Measurements from ENCODE around the gene HNRNPF. TPM values are rescaled to one million over a fixed set of nuclear protein-coding genes. Genes with fewer than 3 reads are reported as not detected.
"Not testable (repeated sequence)": the region's sequence is repeated elsewhere in the genome, so short reads cannot be mapped to it uniquely, and the experiment has no call there.

The HNRNPF gene
- polyA plus RNA-seq, 3 donors, result 207 to 237 (median 223) TPM

DNA sequence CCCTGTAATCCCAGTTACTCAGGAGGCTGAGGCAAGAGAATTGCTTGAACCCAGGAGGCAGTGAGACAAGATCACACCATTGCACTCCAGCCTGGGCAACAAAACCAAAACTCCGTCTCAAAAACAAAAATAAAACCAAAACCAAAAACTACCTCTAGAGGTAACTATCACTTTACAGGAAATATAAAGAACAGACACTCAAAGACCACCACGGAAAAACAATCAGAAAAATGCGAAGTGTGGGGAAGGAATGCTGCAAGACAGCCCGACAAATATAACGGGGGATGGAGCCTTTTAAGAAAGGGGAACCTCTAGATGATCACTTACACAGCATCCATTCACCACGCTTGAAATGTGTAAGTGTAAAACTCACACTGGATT is 4.3 kb downstream of the HNRNPF start:
- no peak for DNase-seq

GRCh38 chr10:43403911-43404703 is 4.9 kb downstream of the HNRNPF start:
- DNase-seq, result no peak

DNA sequence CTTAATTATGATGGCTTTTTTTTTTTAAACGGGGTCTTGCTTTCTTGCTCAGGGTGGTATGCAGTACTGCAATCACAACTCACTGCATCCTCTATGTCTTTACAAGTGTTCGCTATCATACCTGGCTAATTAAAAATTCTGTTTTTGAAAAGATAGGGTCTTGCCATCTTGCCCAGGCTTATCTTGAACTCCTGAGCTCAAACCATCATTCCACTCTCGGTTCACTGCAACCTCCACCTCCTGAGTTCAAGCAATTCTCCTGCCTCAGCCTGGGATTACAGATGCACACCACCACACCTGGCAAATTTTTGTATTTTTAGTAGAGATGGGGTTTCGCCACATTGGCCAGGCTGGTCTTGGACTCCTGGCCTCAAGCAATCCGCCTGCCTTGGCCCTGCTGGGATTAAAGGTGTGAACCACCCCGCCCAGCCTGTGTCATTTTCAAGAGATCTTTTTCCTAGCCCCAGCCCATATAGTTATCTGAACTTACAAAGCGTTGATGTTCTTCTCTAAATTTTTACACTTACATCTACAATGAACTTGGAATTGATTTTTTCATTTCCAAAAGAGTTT is 6.0 kb downstream of the HNRNPF start:
- no peak for DNase-seq

DNA sequence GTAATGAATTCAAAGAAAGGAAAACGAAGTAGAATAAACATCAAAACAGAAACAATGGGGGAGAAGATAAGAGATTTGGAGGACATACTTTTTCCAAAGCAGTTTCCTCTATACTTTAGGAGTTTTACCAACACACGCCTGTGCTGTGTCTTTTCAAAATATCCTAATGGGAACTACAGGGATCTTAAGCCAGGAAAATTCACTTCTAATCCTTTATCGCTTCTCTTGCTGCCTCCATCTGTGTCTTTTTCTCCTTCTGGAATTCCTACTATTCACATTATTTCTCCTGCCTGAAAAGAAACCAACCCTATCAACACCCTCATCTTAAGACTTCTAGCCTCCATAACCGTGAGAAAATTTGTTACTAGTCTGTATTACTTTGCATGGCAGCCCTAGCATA is 6.8 kb downstream of the HNRNPF start:
- no peak for DNase-seq

- no peak for DNase-seq
Observed at GRCh38 chr10:43401627-43402026, 7.4 kb downstream of the HNRNPF start.

- DNase-seq, result no peak
Observed at GRCh38 chr10:43399320-43400310, 9.4 kb downstream of the HNRNPF start.

DNA sequence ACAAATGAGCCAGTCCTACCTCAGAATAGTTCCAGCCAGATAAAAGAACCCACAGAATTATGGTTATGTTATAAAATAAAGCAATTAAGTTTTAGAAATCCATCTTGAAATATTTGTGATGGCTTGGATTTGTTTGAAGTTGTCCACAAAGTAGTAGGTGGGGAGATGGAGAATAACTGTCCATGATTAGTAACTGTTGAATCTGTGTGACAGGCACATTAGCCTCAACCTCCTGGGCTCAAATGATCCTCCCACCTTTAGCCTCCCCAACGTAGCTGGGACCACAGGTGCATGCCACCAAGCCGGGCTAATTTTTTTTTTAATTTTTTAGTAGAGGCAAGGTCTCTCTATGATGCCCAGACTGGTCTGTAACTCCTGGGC is 10.1 kb downstream of the HNRNPF start:
- DNase-seq, result no peak

DNA sequence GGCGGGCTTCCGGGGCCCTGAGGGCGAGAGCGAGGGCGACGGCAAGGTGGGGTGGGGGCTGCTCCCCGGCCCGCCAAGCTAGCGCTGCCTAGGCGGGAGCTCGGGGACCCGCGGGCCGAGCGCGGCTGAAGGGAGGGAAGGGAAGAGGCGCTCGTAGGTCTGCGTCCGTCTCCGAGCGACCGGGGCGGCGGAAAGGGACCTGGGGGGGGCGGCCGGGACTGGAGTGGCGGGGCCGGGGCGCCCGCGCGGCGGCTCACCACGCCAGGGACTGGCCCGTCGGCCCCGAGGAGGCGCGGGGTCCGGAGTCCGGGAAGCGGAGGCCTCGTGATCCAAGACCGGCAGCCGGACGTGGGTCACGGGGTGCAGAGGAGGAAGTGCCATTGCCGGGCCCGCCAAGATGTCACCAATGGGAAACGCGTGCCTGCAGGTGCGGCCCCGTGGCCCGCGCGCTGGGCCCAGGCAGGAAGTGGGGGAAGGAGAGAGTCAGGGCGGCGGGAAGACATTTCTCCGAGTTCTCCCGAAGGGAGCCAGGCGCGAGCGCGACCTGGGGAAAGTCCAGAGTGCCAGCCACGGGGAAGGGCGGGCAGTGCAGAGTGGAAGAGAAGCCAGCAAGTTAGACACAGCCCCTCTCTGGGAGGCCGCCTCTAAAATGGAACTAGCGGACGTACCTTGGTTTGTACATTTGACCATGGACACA is 11.9 kb downstream of the HNRNPF start:
- DNase-seq, result peak; percentile 89

DNA sequence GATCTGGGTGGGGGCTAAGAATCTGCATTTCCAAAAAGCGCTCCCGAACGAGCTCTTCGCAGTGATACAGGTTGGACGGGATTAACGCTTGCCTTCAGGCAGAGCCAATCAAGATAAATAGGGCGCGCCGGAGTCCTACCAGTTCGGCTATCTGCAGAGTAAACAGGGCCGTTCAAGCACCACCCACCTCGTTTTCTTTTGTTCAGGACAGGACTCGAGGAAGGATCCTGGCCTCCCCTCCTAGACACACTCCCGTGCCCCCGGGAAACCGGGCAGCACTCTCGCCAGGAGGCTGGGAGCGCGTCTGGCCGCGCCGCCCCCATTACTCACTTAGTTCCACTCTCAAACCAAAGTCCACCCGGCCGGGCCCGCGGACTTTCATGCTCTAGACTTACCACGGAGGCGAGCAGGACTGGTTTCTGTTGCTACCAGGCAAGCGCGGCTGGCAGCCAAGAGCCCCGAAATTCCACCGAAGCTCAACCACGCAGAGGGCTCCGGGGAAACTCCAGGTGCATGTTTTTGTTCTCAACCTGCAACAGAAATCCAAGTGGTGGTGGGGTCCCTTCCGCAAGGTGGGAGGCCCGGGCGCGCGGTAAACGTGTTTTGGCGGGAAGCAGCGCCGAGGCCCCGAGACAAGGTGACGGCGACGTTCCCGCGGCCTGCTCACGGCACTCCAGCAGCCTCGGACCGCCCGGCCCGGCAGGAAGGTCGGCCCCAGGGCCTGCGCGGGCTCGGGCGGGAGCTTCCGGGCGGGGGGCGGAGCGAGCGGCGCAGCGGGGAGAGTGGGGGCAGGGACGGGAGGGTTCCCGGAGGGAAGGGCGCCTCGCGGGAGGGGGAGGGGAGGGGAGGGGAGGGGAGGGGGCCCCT is 12.7 kb downstream of the HNRNPF start:
- DNase-seq, result peak; percentile 73

GRCh38 chr10:43395571-43396060 is 13.4 kb downstream of the HNRNPF start:
- DNase-seq, result no peak

DNA sequence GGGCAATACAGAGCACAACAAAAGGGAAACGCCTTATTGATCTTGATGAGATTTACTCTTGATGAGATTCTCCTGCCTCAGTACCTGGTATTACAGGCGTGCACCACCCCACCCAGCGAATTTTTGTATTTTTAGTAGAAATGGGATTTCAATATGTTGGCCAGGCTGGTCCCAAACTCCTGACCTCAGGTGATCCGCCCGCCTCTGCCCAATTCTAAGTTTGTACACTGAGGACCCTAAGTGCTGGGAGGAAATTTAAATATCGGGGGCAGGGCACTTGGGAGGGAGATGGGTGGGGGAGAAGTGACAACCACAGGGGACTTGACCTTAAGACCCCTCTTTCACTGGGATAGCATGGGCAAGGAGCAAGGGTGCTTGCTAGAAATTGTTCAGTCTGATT is 14.1 kb downstream of the HNRNPF start:
- no peak for DNase-seq

DNA sequence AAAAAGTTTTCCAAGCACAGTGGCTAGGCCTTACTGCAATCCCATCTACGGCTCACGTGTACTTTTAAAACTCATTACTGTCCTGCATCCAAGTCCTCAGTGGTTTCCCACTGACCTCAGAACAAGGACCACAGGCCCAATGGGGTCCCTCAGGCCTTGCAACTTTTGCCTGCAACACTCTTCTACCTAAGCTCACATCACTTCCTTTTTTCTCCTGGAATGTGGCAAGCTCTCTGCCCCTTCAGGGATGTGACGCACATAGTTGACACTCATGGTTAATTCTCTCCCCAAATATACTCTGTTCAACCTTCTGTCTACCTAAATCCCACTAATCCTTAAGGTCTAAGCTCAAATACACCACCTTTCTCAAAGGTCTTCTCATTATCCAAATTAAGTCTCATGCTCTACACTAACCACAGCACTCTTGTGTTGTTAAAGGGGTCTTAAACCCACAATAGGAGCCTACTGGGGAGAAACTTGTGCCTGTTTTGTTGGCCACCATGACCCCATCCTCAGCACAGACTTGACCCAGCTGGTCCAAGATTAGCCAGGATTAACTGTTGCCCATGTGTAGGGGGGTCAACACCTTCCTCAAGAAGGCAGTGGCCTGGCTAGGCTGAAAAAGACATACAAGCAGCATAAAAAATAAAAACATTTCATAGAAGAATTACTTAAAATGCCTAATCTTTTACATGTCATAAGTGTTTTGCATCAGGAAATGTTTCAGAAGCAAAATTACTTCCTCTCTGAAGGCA is 15.2 kb downstream of the HNRNPF start:
- no peak for DNase-seq

DNA sequence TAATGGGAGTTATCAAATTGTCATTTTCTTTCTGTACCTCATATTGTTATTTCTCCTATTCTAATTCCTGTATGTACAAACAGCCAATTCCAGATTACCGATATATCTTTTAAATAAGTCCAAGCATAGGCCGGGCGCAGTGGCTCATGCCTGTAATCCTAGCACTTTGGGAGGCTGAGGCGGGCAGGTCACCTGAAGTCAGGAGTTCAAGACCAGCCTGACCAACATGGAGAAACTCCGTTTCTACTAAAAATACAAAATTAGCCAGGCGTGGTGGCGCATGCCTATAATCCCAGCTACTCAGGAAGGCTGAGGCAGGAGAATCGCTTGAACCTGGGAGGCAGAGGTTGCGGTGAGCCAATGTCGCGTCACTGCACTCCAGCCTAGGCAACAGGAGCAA is 15.8 kb downstream of the HNRNPF start:
- not testable (repeated sequence) for DNase-seq

GRCh38 chr10:43392748-43393147 is 16.2 kb downstream of the HNRNPF start:
- DNase-seq, result no peak

GRCh38 chr10:43391496-43391895 is 17.5 kb downstream of the HNRNPF start:
- DNase-seq, result no peak

DNA sequence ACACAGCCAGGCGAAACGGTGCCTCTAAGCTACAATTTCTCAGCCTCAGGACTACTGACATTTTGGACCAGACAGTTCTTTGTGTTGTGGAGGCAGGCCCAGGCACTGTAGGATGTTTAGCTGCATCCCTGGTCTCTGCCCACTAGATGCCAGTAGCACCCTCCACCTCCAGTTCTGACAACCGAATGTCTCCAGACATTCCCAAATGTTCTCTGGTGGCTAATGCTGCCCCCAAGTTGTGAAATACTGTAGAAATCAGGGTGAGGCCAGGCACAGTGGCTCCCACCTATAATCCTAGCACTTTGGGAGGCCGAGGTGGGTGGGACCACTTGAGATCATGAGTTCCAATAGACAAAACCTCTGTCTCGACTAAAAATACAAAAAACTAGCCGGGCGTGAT is 18.2 kb downstream of the HNRNPF start:
- no peak for DNase-seq

GRCh38 chr10:43390333-43390732 is 18.7 kb downstream of the HNRNPF start:
- no peak for DNase-seq

GRCh38 chr10:43389867-43390266 is 19.1 kb downstream of the HNRNPF start:
- DNase-seq, result no peak

DNA sequence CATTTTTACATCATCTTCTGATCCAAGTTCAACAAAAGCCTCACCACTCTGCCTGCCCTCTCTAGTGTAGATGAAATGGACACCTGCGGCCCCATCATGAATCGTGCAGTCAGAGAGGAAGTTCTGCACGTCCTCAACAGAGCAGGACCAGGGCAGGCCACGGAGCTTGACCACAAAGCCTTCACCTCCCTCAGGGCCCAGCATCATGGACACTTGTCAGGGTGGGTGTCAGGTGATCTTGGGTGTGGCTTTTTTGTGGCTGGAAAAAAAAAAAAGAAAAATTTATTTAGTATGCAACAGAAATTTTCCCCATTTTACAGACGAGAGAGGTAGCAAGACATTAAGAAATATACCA is 21.3 kb downstream of the HNRNPF start:
- DNase-seq, result no peak
